PFSK-1 (cell line): ENCODE data around the gene RRAGD.

ENCODE experiments used
- FOXP2 ChIP-seq: optimal IDR thresholded peaks from 2 replicates; pipeline ENCODE3; 2011; ENCODE audit warnings: borderline replicate concordance, control low read depth, inconsistent platforms; ENCODE audit not compliant: insufficient read depth; ENCODE audit errors: extremely low read length, extremely low read depth
- POLR2AphosphoS5 ChIP-seq: IDR thresholded peaks from 2 replicates; pipeline ENCODE4 v1.6.1; 2012; ENCODE audit warnings: low read depth, mild to moderate bottlenecking, control low read depth, low read length, moderate library complexity
- REST ChIP-seq, 2 experiments: IDR thresholded peaks; 2 replicates each; pipeline versions ENCODE4 v1.6.1 to v1.8.0; 2011 to 2012; ENCODE audit warnings: low read depth in 2 of 2, low read length in 2 of 2, control low read depth in 1 of 2, inconsistent platforms in 1 of 2, mild to moderate bottlenecking in 1 of 2, moderate library complexity in 1 of 2; ENCODE audit not compliant: insufficient read depth in 1 of 2
- SIN3A ChIP-seq: IDR thresholded peaks from 2 replicates; pipeline ENCODE4 v1.6.1; 2012; ENCODE audit warnings: mild to moderate bottlenecking, low read length, moderate library complexity, borderline replicate concordance; ENCODE audit not compliant: insufficient read depth
- TAF1 ChIP-seq: IDR thresholded peaks from 2 replicates; pipeline ENCODE4 v1.6.1; 2012; ENCODE audit warnings: low read length, control low read depth, borderline replicate concordance; ENCODE audit not compliant: insufficient read depth

RRAGD gene

DNA sequence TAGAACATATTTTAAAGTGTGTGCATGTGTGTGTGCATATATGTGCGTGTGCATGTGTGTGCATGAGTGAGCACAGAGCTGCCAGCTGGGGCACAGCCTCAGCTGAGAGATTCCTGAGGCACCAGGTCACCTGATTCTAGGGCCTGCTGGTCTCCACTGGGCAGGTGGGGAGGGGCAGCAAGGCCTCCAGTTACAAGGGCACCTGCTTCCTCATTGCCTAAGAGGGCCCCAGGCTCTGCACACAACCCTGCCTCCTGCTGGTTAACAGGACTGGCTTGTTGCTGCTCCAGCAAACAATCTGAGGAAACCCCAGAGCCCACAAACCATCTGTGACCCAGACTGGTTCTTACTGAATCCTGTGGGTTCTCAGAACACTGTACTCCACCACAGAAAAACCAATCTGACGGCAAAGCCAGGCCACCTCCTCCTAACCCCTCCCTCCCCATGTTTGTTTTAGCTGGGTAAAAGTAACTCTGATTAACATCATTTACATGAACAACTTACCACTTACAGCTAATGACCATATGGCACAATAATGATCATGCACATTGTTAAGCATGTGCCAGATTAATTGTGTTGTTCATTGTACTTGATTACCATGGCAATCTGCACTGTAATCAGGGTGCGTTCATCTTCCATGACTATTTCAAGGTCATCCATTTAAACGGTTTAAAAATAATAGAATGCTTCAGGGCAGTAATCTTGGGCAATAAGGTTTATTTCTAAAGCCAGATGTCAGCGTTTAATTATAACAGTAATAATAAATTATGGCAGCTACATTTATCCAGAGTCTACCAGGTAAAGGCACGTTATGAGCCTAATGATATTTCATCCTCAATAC lies 36.4 kb downstream of the RRAGD start:
- TF ChIP-seq FOXP2 (no peak), TAF1 (no peak), SIN3A (no peak), POLR2AphosphoS5 (no peak), REST (IDR thresholded peaks at IDR 0.05; ENCODE audit: insufficient read depth in 1 of 2, low read depth in 2 of 2, low read length in 2 of 2) (no peak)

- TF ChIP-seq POLR2AphosphoS5 (no peak), TAF1 (no peak), REST (IDR thresholded peaks at IDR 0.05; ENCODE audit: insufficient read depth in 1 of 2, low read depth in 2 of 2, low read length in 2 of 2) (no peak), FOXP2 (no peak), SIN3A (no peak)
These were observed 39.6 kb downstream of the RRAGD start for GRCh38 chr6:89372506-89372901.

GRCh38 chr6:89371849-89372505 lies 40.1 kb downstream of the RRAGD start:
- TF ChIP-seq SIN3A (no peak), FOXP2 (no peak), REST (IDR thresholded peaks at IDR 0.05; ENCODE audit: insufficient read depth in 1 of 2, low read depth in 2 of 2, low read length in 2 of 2) (no peak), POLR2AphosphoS5 (no peak), TAF1 (no peak)

GRCh38 chr6:89368999-89369398 lies 43.1 kb downstream of the RRAGD start:
- TF ChIP-seq TAF1 (no peak), FOXP2 (no peak), REST (IDR thresholded peaks at IDR 0.05; ENCODE audit: insufficient read depth in 1 of 2, low read depth in 2 of 2, low read length in 2 of 2) (no peak), POLR2AphosphoS5 (no peak), SIN3A (no peak)
